ENCODE measurements around the gene DLG2.

- TF ChIP-seq CTCF (IDR thresholded peaks at IDR 0.05; ENCODE audit: low read length) = no peak
- TF ChIP-seq EZH2 (optimal IDR thresholded peaks at IDR 0.05; ENCODE audit: low read depth, low read length) = no peak
- no peak for TF ChIP-seq EZH2phosphoT487 (IDR thresholded peaks at IDR 0.05; ENCODE audit: low read length)
Measured at GRCh38 chr11:83537131-83537610, 2090.0 kb downstream of the DLG2 start.

Measured in MM.1S (cell line).